GM12878 (cell line): ENCODE data around the gene MDH1.

Source experiments
- ATF7 ChIP-seq: fragments of 450-650 bp; IDR thresholded peaks from 2 replicates; pipeline ENCODE4 v1.6.1; 2016; ENCODE audit warnings: low read depth, mild to moderate bottlenecking
- CBX5 ChIP-seq: sonication (generic); IDR thresholded peaks from 2 replicates; pipeline ENCODE4 v1.6.1; 2016; ENCODE audit warnings: low read depth, moderate library complexity, mild to moderate bottlenecking, inconsistent platforms
- CHD2 ChIP-seq: IDR thresholded peaks from 2 replicates; pipeline ENCODE4 v1.6.1; 2011; ENCODE audit warnings: low read depth, low read length, improper control_type of control experiment, borderline replicate concordance
- CTCF ChIP-seq, 3 experiments: IDR thresholded peaks in 2 of 3; conservative IDR thresholded peaks in 1 of 3; 2 replicates each; pipeline ENCODE4 v1.5.1; 2011; ENCODE audit warnings: low read depth in 3 of 3, low read length in 3 of 3, mild to moderate bottlenecking in 3 of 3, control low read depth in 2 of 3, moderate library complexity in 2 of 3, inconsistent platforms in 1 of 3, mixed read lengths in 1 of 3; ENCODE audit not compliant: control insufficient read depth in 2 of 3, insufficient read depth in 1 of 3; ENCODE audit errors: extremely low read depth in 1 of 3
- JUND ChIP-seq: IDR thresholded peaks from 2 replicates; pipeline ENCODE4 v1.6.1; 2012; ENCODE audit warnings: low read depth, mild to moderate bottlenecking, low read length, improper control_type of control experiment, moderate library complexity
- MYC ChIP-seq: IDR thresholded peaks from 2 replicates; pipeline ENCODE4 v1.6.1; 2011; ENCODE audit warnings: mild to moderate bottlenecking, low read length, moderate library complexity, inconsistent platforms; ENCODE audit not compliant: insufficient read depth, insufficient replicate concordance, insufficient read length, severe bottlenecking
- PBX3 ChIP-seq: IDR thresholded peaks from 2 replicates; pipeline ENCODE4 v1.6.1; 2011; ENCODE audit warnings: mild to moderate bottlenecking, low read depth, low read length, moderate library complexity; ENCODE audit not compliant: insufficient replicate concordance
- POLR2A ChIP-seq: IDR thresholded peaks from 2 replicates; pipeline ENCODE4 v1.6.1; 2011; ENCODE audit warnings: low read depth, mild to moderate bottlenecking, low read length
- POLR2AphosphoS5 ChIP-seq: IDR thresholded peaks from 2 replicates; pipeline ENCODE4 v1.6.1; 2011; ENCODE audit warnings: mild to moderate bottlenecking, low read length, inconsistent platforms
- POU2F2 ChIP-seq: IDR thresholded peaks from 3 replicates; pipeline ENCODE4 v1.6.1; 2011; ENCODE audit warnings: low read depth, mild to moderate bottlenecking, low read length, borderline replicate concordance
- SMARCA5 ChIP-seq: fragments of 450-650 bp; IDR thresholded peaks from 2 replicates; pipeline ENCODE4 v1.6.1; 2017; ENCODE audit warnings: mild to moderate bottlenecking
- TARDBP ChIP-seq: IDR thresholded peaks from 2 replicates; pipeline ENCODE4 v1.6.1; 2016; ENCODE audit warnings: borderline replicate concordance
- ZBED1 ChIP-seq: IDR thresholded peaks from 2 replicates; pipeline ENCODE4 v1.6.1; 2016; ENCODE audit warnings: borderline replicate concordance
- TF ChIP-seq, protein P1 (sequence below): IDR thresholded peaks from 2 replicates; pipeline ENCODE4 v1.6.1; 2012; ENCODE audit warnings: low read length, inconsistent platforms

GRCh38 chr2:63631501-63631900, 42.7 kb downstream of the MDH1 start:
- TF ChIP-seq CHD2 (no peak), SMARCA5 (no peak), ZBED1 (no peak), CTCF (IDR thresholded peaks at IDR 0.05 in 2 of 3, conservative IDR thresholded peaks at IDR 0.05 in 1 of 3; ENCODE audit: control insufficient read depth in 2 of 3, extremely low read depth in 1 of 3, insufficient read depth in 1 of 3, low read depth in 3 of 3, low read length in 3 of 3) (no peak), POU2F2 (no peak), POLR2A (no peak), ATF7 (no peak), MYC (no peak), POLR2AphosphoS5 (no peak), TARDBP (no peak), PBX3 (no peak), JUND (no peak), CBX5 (no peak)
- TF ChIP-seq, protein P1, sequence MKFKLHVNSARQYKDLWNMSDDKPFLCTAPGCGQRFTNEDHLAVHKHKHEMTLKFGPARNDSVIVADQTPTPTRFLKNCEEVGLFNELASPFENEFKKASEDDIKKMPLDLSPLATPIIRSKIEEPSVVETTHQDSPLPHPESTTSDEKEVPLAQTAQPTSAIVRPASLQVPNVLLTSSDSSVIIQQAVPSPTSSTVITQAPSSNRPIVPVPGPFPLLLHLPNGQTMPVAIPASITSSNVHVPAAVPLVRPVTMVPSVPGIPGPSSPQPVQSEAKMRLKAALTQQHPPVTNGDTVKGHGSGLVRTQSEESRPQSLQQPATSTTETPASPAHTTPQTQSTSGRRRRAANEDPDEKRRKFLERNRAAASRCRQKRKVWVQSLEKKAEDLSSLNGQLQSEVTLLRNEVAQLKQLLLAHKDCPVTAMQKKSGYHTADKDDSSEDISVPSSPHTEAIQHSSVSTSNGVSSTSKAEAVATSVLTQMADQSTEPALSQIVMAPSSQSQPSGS = no peak
